Omental fat pad (tissue), 4 donors: Measurements from ENCODE around the gene MKI67. TPM values are rescaled to one million over a fixed set of nuclear protein-coding genes. Genes with fewer than 3 reads are reported as not detected.
"Not testable (repeated sequence)": the region's sequence is repeated elsewhere in the genome, so short reads cannot be mapped to it uniquely, and the experiment has no call there.

Source experiments
- ATAC-seq: fragments of 150-250 bp; one replicate; pipeline ENCODE4 v1.9.1; 2016; ENCODE audit warnings: mild to moderate bottlenecking, moderate library complexity; ENCODE audit not compliant: low FRiP score
- DNase-seq: peaks from one replicate; pipeline ENCODE4 v3.0.0-alpha.2; 2019; ENCODE audit warnings: low spot score
- CTCF ChIP-seq, 3 donors: fragments of 450-650 bp; IDR thresholded peaks; one replicate each; pipeline ENCODE4 v1.5.1; 2016 to 2017; ENCODE audit warnings: antibody characterized with exemption in 3 of 3, mild to moderate bottlenecking in 3 of 3, moderate library complexity in 2 of 3
- total RNA-seq, 4 donors: library from RNA; depleted of rRNA; stranded (reverse); fragments of >200 nt; gene quantifications; one replicate each; pipeline ENCODE4 v1.1.0, GENCODE V29; 2016

MKI67 gene
- total RNA-seq, 4 donors from 2014 or later: 0.63 to 9.6 (median 1.6) TPM

GRCh38 chr10:128099901-128100300, 26.3 kb downstream of the MKI67 start:
- no peak for DNase-seq
- no peak for TF ChIP-seq CTCF (IDR thresholded peaks at IDR 0.05)
- ATAC-seq: no peak

GRCh38 chr10:128098631-128099030, 27.6 kb downstream of the MKI67 start:
- ATAC-seq (no peak), DNase-seq (no peak)
- TF ChIP-seq CTCF (IDR thresholded peaks at IDR 0.05): no peak

- TF ChIP-seq CTCF (IDR thresholded peaks at IDR 0.05): no peak
- no peak for DNase-seq
Measured at GRCh38 chr10:128097783-128098182, 28.4 kb downstream of the MKI67 start.

GRCh38 chr10:128096486-128097199, 29.6 kb downstream of the MKI67 start:
- DNase-seq (no peak), ATAC-seq (no peak)
- no peak for TF ChIP-seq CTCF (IDR thresholded peaks at IDR 0.05)

More at GRCh38 chr10:128097783-128098182, 28.4 kb downstream of the MKI67 start:
- ATAC-seq: no peak

- no peak for TF ChIP-seq CTCF (IDR thresholded peaks at IDR 0.05)
- no peak for DNase-seq
- ATAC-seq: no peak
Measured at GRCh38 chr10:128095753-128096469, 30.3 kb downstream of the MKI67 start.

GRCh38 chr10:128095027-128095752, 31.0 kb downstream of the MKI67 start:
- DNase-seq (no peak), ATAC-seq (no peak)
- TF ChIP-seq CTCF (IDR thresholded peaks at IDR 0.05): no peak

- not testable (repeated sequence) for DNase-seq, ATAC-seq
Measured at GRCh38 chr10:128094596-128094995, 31.6 kb downstream of the MKI67 start.
